Measurements from ENCODE around the gene POLN. TPM values are rescaled to one million over a fixed set of nuclear protein-coding genes. Genes with fewer than 3 reads are reported as not detected.

POLN gene
- total and polyA plus RNA-seq, 2 donors = 1.1 to 2.9 TPM

- no peaks in the 10 kb centered on the region for H3K27me3 ChIP-seq (ENCODE audit: control insufficient read depth in 2 of 2, insufficient read depth in 1 of 2, low read length in 1 of 2)
- H3K36me3 ChIP-seq (ENCODE audit: control insufficient read depth in 2 of 2, insufficient read depth in 2 of 2, low read length in 1 of 2) = peaks cover 46 to 50% of the 10 kb centered on the region in 2 donors
- 68% methylated on average over 23 of the region's 23 CpGs for WGBS
- DNase-seq (ENCODE audit: low read depth in 6 of 9, low spot score in 9 of 9) = no peak
- H3K27ac ChIP-seq (ENCODE audit: low read depth in 1 of 2, low read length in 1 of 2) = peak overlapping the region in 1 of 2 donors; percentile 61
- no peaks in the 10 kb centered on the region for H3K9me3 ChIP-seq (ENCODE audit: control insufficient read depth in 2 of 2, insufficient read depth in 1 of 2, low read length in 1 of 2)
- H3K4me1 ChIP-seq (ENCODE audit: control insufficient read depth in 2 of 2, insufficient read depth in 2 of 2, low read length in 2 of 2) = peaks cover 28 to 46% of the 10 kb centered on the region in 2 donors
- H3K4me3 ChIP-seq (ENCODE audit: low read length in 2 of 2) = peak overlapping the region; percentile 85 to 92
Observed at GRCh38 chr4:2260344-2261109, 18.6 kb upstream of the POLN start.

- WGBS = 96% methylated on average over 15 of the region's 15 CpGs
- no peak overlapping the region for H3K27ac ChIP-seq (ENCODE audit: low read depth in 1 of 2, low read length in 1 of 2)
Observed at GRCh38 chr4:2259541-2260343, 17.8 kb upstream of the POLN start.

DNA sequence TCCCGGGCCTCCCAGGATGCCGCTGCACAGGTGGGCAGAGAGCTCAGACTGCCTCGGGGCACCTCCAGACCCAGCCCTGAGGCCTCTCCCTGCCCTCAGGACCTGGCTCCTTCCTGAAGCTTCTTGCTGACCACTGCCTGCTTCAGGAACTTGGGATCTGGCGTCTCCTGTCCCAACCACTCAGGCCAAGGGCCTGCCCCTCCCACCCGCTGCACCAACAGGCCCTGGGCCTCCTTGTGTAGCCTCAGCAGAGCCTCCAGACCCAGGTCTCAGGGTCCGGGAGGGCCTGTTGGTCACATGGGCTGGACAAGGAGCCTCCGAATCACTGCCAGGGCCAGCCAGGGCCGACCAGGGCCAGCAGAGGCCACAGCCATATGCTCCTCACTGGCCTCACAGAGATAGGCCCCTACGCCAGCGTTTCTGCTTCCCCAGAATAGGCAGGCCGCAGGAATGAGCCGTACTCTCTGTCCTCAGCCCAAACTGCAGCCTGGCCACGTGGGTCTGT is 17.2 kb upstream of the POLN start:
- H3K4me1 ChIP-seq (ENCODE audit: control insufficient read depth in 2 of 2, insufficient read depth in 2 of 2, low read length in 2 of 2) = peaks cover 22 to 39% of the 10 kb centered on the region in 2 donors
- no peak for DNase-seq (ENCODE audit: low read depth in 6 of 9, low spot score in 9 of 9)
- no peaks in the 10 kb centered on the region for H3K9me3 ChIP-seq (ENCODE audit: control insufficient read depth in 2 of 2, insufficient read depth in 1 of 2, low read length in 1 of 2)
- peaks cover 61% of the 10 kb centered on the region in 2 donors for H3K36me3 ChIP-seq (ENCODE audit: control insufficient read depth in 2 of 2, insufficient read depth in 2 of 2, low read length in 1 of 2)
- WGBS = 97% methylated on average over 13 of the region's 13 CpGs
- no peak overlapping the region for H3K4me3 ChIP-seq (ENCODE audit: low read length in 2 of 2)
- no peak overlapping the region for H3K27ac ChIP-seq (ENCODE audit: low read depth in 1 of 2, low read length in 1 of 2)
- H3K27me3 ChIP-seq (ENCODE audit: control insufficient read depth in 2 of 2, insufficient read depth in 1 of 2, low read length in 1 of 2) = no peaks in the 10 kb centered on the region

More at GRCh38 chr4:2259541-2260343, 17.8 kb upstream of the POLN start:
- peaks cover 54 to 58% of the 10 kb centered on the region in 2 donors for H3K36me3 ChIP-seq (ENCODE audit: control insufficient read depth in 2 of 2, insufficient read depth in 2 of 2, low read length in 1 of 2)
- H3K4me3 ChIP-seq (ENCODE audit: low read length in 2 of 2) = peak overlapping the region; percentile 85 to 92
- H3K9me3 ChIP-seq (ENCODE audit: control insufficient read depth in 2 of 2, insufficient read depth in 1 of 2, low read length in 1 of 2) = no peaks in the 10 kb centered on the region
- H3K4me1 ChIP-seq (ENCODE audit: control insufficient read depth in 2 of 2, insufficient read depth in 2 of 2, low read length in 2 of 2) = peaks cover 28 to 46% of the 10 kb centered on the region in 2 donors
- no peaks in the 10 kb centered on the region for H3K27me3 ChIP-seq (ENCODE audit: control insufficient read depth in 2 of 2, insufficient read depth in 1 of 2, low read length in 1 of 2)
- no peak for DNase-seq (ENCODE audit: low read depth in 6 of 9, low spot score in 9 of 9)

- H3K4me1 ChIP-seq (ENCODE audit: control insufficient read depth in 2 of 2, insufficient read depth in 2 of 2, low read length in 2 of 2) = peaks cover 14 to 32% of the 10 kb centered on the region in 2 donors
- peak overlapping the region in 1 of 2 donors; percentile 19 for H3K27ac ChIP-seq (ENCODE audit: low read depth in 1 of 2, low read length in 1 of 2)
- peaks cover 0 to 3% of the 10 kb centered on the region in 2 donors for H3K9me3 ChIP-seq (ENCODE audit: control insufficient read depth in 2 of 2, insufficient read depth in 1 of 2, low read length in 1 of 2)
- 91% methylated on average over 18 of the region's 18 CpGs for WGBS
- H3K27me3 ChIP-seq (ENCODE audit: control insufficient read depth in 2 of 2, insufficient read depth in 1 of 2, low read length in 1 of 2) = no peaks in the 10 kb centered on the region
- H3K4me3 ChIP-seq (ENCODE audit: low read length in 2 of 2) = no peak overlapping the region
- no peak for DNase-seq (ENCODE audit: low read depth in 6 of 9, low spot score in 9 of 9)
- peaks cover 65 to 67% of the 10 kb centered on the region in 2 donors for H3K36me3 ChIP-seq (ENCODE audit: control insufficient read depth in 2 of 2, insufficient read depth in 2 of 2, low read length in 1 of 2)
Observed at GRCh38 chr4:2258091-2259035, 16.4 kb upstream of the POLN start.

DNA sequence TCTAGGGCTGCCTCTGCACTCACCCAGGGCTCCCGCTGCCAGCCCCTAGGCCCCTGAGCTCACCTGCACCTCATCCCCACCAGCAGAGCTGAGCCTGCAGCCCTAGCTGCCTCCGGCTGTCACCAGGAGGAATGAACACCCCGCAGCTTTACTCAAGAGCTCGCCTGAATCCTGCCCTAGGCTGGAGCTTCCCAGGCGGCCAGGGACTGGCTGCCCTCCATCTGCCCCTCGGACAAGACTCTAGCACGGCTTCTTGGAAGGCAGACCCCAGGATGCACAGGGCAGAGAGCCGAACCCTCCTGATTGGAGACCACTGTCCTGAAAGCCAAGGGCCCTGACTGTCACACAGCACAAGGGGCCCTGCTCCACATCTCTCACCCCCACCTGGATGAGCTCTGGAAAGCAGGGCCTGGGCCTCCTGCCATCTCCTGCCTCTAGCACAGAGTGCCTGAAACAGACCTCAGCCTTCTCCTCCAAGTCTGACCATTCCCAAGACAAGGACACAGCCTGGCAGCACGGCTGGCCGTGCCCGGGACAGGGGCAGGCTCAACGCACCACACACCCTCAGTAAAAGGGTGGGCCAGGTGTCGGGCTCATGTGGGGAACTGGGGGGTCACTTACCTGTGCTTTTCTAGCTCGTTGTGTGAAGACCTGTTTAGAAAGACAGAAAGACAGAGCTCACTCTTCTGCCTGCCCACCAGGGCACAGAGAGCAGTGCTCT is 15.6 kb upstream of the POLN start:
- DNase-seq (ENCODE audit: low read depth in 6 of 9, low spot score in 9 of 9) = no peak
- Histone ChIP-seq H3K4me1 (ENCODE audit: control insufficient read depth in 2 of 2, insufficient read depth in 2 of 2, low read length in 2 of 2) (peaks cover 11 to 24% of the 10 kb centered on the region in 2 donors), H3K9me3 (ENCODE audit: control insufficient read depth in 2 of 2, insufficient read depth in 1 of 2, low read length in 1 of 2) (peaks cover 0 to 3% of the 10 kb centered on the region in 2 donors), H3K36me3 (ENCODE audit: control insufficient read depth in 2 of 2, insufficient read depth in 2 of 2, low read length in 1 of 2) (peaks cover 71 to 73% of the 10 kb centered on the region in 2 donors), H3K27ac (ENCODE audit: low read depth in 1 of 2, low read length in 1 of 2) (no peak overlapping the region), H3K27me3 (ENCODE audit: control insufficient read depth in 2 of 2, insufficient read depth in 1 of 2, low read length in 1 of 2) (no peaks in the 10 kb centered on the region), H3K4me3 (ENCODE audit: low read length in 2 of 2) (no peak overlapping the region)
- WGBS = 97% methylated on average over 14 of the region's 14 CpGs

DNA sequence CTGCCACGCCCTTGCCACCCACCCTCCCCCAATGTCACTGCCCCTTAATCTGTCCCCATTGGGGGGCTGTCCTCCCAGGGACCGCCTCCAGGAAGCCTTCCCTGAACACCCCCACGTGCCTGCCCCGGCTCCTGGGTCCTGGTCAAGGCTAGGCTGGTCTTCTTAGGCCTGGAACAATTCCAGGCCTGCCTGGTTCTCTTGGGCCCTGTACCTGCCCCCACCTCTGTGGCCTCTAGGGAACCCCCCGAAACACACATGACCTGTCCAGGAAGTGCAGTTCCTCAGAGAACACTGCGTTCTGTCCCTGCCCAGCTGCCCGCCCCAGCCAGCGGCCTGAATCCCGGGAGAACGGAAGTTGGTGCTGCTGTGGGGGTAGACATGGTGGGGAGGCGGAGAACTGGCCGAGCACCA is 14.9 kb upstream of the POLN start:
- Histone ChIP-seq H3K9me3 (ENCODE audit: control insufficient read depth in 2 of 2, insufficient read depth in 1 of 2, low read length in 1 of 2) (peaks cover 0 to 3% of the 10 kb centered on the region in 2 donors), H3K27ac (ENCODE audit: low read depth in 1 of 2, low read length in 1 of 2) (no peak overlapping the region), H3K4me1 (ENCODE audit: control insufficient read depth in 2 of 2, insufficient read depth in 2 of 2, low read length in 2 of 2) (peaks cover 11 to 24% of the 10 kb centered on the region in 2 donors), H3K27me3 (ENCODE audit: control insufficient read depth in 2 of 2, insufficient read depth in 1 of 2, low read length in 1 of 2) (no peaks in the 10 kb centered on the region), H3K36me3 (ENCODE audit: control insufficient read depth in 2 of 2, insufficient read depth in 2 of 2, low read length in 1 of 2) (peaks cover 79 to 81% of the 10 kb centered on the region in 2 donors), H3K4me3 (ENCODE audit: low read length in 2 of 2) (no peak overlapping the region)
- DNase-seq (ENCODE audit: low read depth in 6 of 9, low spot score in 9 of 9) = no peak
- 90% methylated on average over 12 of the region's 12 CpGs for WGBS

- Histone ChIP-seq H3K9me3 (ENCODE audit: control insufficient read depth in 2 of 2, insufficient read depth in 1 of 2, low read length in 1 of 2) (peaks cover 0 to 3% of the 10 kb centered on the region in 2 donors), H3K4me3 (ENCODE audit: low read length in 2 of 2) (no peak overlapping the region), H3K27me3 (ENCODE audit: control insufficient read depth in 2 of 2, insufficient read depth in 1 of 2, low read length in 1 of 2) (no peaks in the 10 kb centered on the region), H3K4me1 (ENCODE audit: control insufficient read depth in 2 of 2, insufficient read depth in 2 of 2, low read length in 2 of 2) (peaks cover 11 to 24% of the 10 kb centered on the region in 2 donors), H3K36me3 (ENCODE audit: control insufficient read depth in 2 of 2, insufficient read depth in 2 of 2, low read length in 1 of 2) (peaks cover 84 to 86% of the 10 kb centered on the region in 2 donors), H3K27ac (ENCODE audit: low read depth in 1 of 2, low read length in 1 of 2) (no peak overlapping the region)
- WGBS = 96% methylated on average over 8 of the region's 8 CpGs
- DNase-seq (ENCODE audit: low read depth in 6 of 9, low spot score in 9 of 9) = no peak
Observed at GRCh38 chr4:2256156-2256731, 14.3 kb upstream of the POLN start.

Data from thymus (tissue), 11 donors.